OCI-LY3 (cell line): ENCODE data around the gene MGMT.

Experiments
- H2AFZ ChIP-seq: fragments of 200-600, 300-600 bp; shearing (Covaris generic); 2 replicates; pipeline ENCODE4 v1.6.0; 2014; ENCODE audit warnings: antibody characterized with exemption, low read depth, low read length
- H3K27ac ChIP-seq: fragments of 200-600, 300-600 bp; sonication (generic); 2 replicates; pipeline ENCODE4 v1.5.1; 2014; ENCODE audit warnings: mild to moderate bottlenecking, low read length, moderate library complexity, mixed read lengths
- H3K27me3 ChIP-seq: fragments of 200-600, 300-600 bp; sonication (generic); 2 replicates; pipeline ENCODE4 v1.6.1; 2014; ENCODE audit warnings: low read depth, low read length, mixed read lengths
- H3K36me3 ChIP-seq: fragments of 200-600, 300-600 bp; sonication (generic); replicated peaks from 2 replicates; pipeline ENCODE3; 2014; ENCODE audit warnings: low read depth, low read length, mixed read lengths
- H3K4me1 ChIP-seq: fragments of 300-600, 200-600 bp; sonication (generic); 2 replicates; pipeline ENCODE4 v1.6.1; 2014; ENCODE audit warnings: low read length, mixed read lengths
- H3K4me2 ChIP-seq: fragments of 200-600, 300-600 bp; sonication (generic); 2 replicates; pipeline ENCODE4 v1.6.1; 2014; ENCODE audit warnings: low read length, mixed read lengths
- H3K4me3 ChIP-seq: fragments of 300-600, 200-600 bp; sonication (generic); 2 replicates; pipeline ENCODE4 v1.5.1; 2014; ENCODE audit warnings: antibody characterized with exemption, mild to moderate bottlenecking, low read length, moderate library complexity
- H3K79me2 ChIP-seq: fragments of 300-600, 200-600 bp; shearing (Covaris generic); 2 replicates; pipeline ENCODE4 v1.6.1; 2014; ENCODE audit warnings: mild to moderate bottlenecking, low read length, mixed read lengths
- H3K9ac ChIP-seq: fragments of 300-600, 200-600 bp; shearing (Covaris generic); 2 replicates; pipeline ENCODE4 v1.6.0; 2014; ENCODE audit warnings: mild to moderate bottlenecking, low read length, moderate library complexity
- H3K9me3 ChIP-seq: fragments of 200-600, 300-600 bp; shearing (Covaris generic); 2 replicates; pipeline ENCODE4 v1.6.1; 2014; ENCODE audit warnings: low read length, mixed read lengths; ENCODE audit not compliant: insufficient read depth
- H4K20me1 ChIP-seq: fragments of 200-600, 300-600 bp; sonication (generic); 2 replicates; pipeline ENCODE4 v1.6.1; 2016; ENCODE audit warnings: low read length, mixed read lengths; ENCODE audit not compliant: insufficient read depth
- CTCF ChIP-seq: fragments of 200-600, 300-600 bp; sonication (generic); IDR thresholded peaks from 2 replicates; pipeline ENCODE4 v1.5.1; 2014; ENCODE audit warnings: antibody characterized with exemption, low read length, low read depth
- EZH2phosphoT487 ChIP-seq: fragments of 200-600 bp; shearing (Covaris generic); IDR thresholded peaks from 2 replicates; pipeline ENCODE4 v1.6.1; 2018; ENCODE audit warnings: antibody characterized with exemption, mixed run types, low read depth

The MGMT gene

GRCh38 chr10:129730993-129731325 is 263.9 kb downstream of the MGMT start:
- Histone ChIP-seq H3K4me1 (no peaks in the 10 kb centered on the region), H4K20me1 (no peaks in the 10 kb centered on the region), H3K79me2 (no peaks in the 10 kb centered on the region), H3K27me3 (no peaks in the 10 kb centered on the region), H3K9ac (no peak overlapping the region), H2AFZ (no peak overlapping the region), H3K27ac (no peak overlapping the region), H3K36me3 (no peaks in the 10 kb centered on the region), H3K9me3 (no peaks in the 10 kb centered on the region), H3K4me2 (no peak overlapping the region), H3K4me3 (no peak overlapping the region)
- TF ChIP-seq EZH2phosphoT487: no peak
- TF ChIP-seq CTCF: no peak

- Histone ChIP-seq H3K79me2 (no peaks in the 10 kb centered on the region), H3K27me3 (no peaks in the 10 kb centered on the region), H2AFZ (no peak overlapping the region), H4K20me1 (no peaks in the 10 kb centered on the region), H3K9me3 (no peaks in the 10 kb centered on the region), H3K9ac (no peak overlapping the region), H3K27ac (no peak overlapping the region), H3K4me2 (no peak overlapping the region), H3K36me3 (no peaks in the 10 kb centered on the region), H3K4me1 (no peaks in the 10 kb centered on the region), H3K4me3 (no peak overlapping the region)
- TF ChIP-seq EZH2phosphoT487: no peak
- no peak for TF ChIP-seq CTCF
These were observed 273.7 kb downstream of the MGMT start for GRCh38 chr10:129740532-129741279.

GRCh38 chr10:129741280-129741977 is 274.4 kb downstream of the MGMT start:
- no peaks in the 10 kb centered on the region for H3K9me3 ChIP-seq
- no peaks in the 10 kb centered on the region for H4K20me1 ChIP-seq
- TF ChIP-seq CTCF (no peak), EZH2phosphoT487 (no peak)

GRCh38 chr10:129741978-129742741 is 275.1 kb downstream of the MGMT start:
- Histone ChIP-seq H3K4me2 (no peak overlapping the region), H3K9ac (no peak overlapping the region), H3K27ac (no peak overlapping the region), H3K9me3 (no peaks in the 10 kb centered on the region), H3K27me3 (no peaks in the 10 kb centered on the region), H3K79me2 (no peaks in the 10 kb centered on the region), H3K4me1 (no peaks in the 10 kb centered on the region), H3K36me3 (no peaks in the 10 kb centered on the region), H2AFZ (no peak overlapping the region), H3K4me3 (no peak overlapping the region), H4K20me1 (no peaks in the 10 kb centered on the region)
- TF ChIP-seq EZH2phosphoT487: no peak
- no peak for TF ChIP-seq CTCF

More at GRCh38 chr10:129741280-129741977, 274.4 kb downstream of the MGMT start:
- Histone ChIP-seq H3K79me2 (no peaks in the 10 kb centered on the region), H3K4me2 (no peak overlapping the region), H3K36me3 (no peaks in the 10 kb centered on the region), H3K27ac (no peak overlapping the region), H2AFZ (no peak overlapping the region), H3K27me3 (no peaks in the 10 kb centered on the region), H3K9ac (no peak overlapping the region), H3K4me3 (no peak overlapping the region), H3K4me1 (no peaks in the 10 kb centered on the region)
